ENCODE results near the gene COQ8A. TPM values are rescaled to one million over a fixed set of nuclear protein-coding genes. Genes with fewer than 3 reads are reported as not detected.
A peak's percentile ranks its signal among the peaks of the same experiment; 100 is the strongest.

Gene COQ8A
- total RNA-seq, 4 donors from 2014 or later, result 53.2 to 94.0 (median 80.8) TPM

- Histone ChIP-seq H3K4me3 (no peak overlapping the region), H3K27me3 (no peaks in the 10 kb centered on the region), H3K36me3 (peaks cover 0 to 14% of the 10 kb centered on the region in 2 donors), H3K4me1 (peaks cover 0 to 42% (median 2%) of the 10 kb centered on the region in 3 donors), H3K9me3 (no peaks in the 10 kb centered on the region), H3K27ac (no peak overlapping the region)
- TF ChIP-seq POLR2AphosphoS5 (IDR thresholded peaks at IDR 0.05), result no peak
- TF ChIP-seq, protein P1, sequence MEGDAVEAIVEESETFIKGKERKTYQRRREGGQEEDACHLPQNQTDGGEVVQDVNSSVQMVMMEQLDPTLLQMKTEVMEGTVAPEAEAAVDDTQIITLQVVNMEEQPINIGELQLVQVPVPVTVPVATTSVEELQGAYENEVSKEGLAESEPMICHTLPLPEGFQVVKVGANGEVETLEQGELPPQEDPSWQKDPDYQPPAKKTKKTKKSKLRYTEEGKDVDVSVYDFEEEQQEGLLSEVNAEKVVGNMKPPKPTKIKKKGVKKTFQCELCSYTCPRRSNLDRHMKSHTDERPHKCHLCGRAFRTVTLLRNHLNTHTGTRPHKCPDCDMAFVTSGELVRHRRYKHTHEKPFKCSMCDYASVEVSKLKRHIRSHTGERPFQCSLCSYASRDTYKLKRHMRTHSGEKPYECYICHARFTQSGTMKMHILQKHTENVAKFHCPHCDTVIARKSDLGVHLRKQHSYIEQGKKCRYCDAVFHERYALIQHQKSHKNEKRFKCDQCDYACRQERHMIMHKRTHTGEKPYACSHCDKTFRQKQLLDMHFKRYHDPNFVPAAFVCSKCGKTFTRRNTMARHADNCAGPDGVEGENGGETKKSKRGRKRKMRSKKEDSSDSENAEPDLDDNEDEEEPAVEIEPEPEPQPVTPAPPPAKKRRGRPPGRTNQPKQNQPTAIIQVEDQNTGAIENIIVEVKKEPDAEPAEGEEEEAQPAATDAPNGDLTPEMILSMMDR (IDR thresholded peaks at IDR 0.05), result no peak
- 88 to 89% methylated on average over 6 to 8 of the region's 11 CpGs for WGBS, 2 donors (ENCODE audit: low coverage in 1 of 2)
- ATAC-seq, result no peak
Measured at GRCh38 chr1:226957714-226958113, 17.6 kb downstream of the COQ8A start.

GRCh38 chr1:226958300-226958699 lies 18.2 kb downstream of the COQ8A start:
- Histone ChIP-seq H3K4me3 (no peak overlapping the region), H3K36me3 (peaks cover 0 to 20% of the 10 kb centered on the region in 2 donors), H3K27me3 (no peaks in the 10 kb centered on the region), H3K27ac (no peak overlapping the region), H3K4me1 (peaks cover 0 to 42% (median 0%) of the 10 kb centered on the region in 3 donors), H3K9me3 (no peaks in the 10 kb centered on the region)
- TF ChIP-seq EP300 (IDR thresholded peaks at IDR 0.05) (no peak), POLR2AphosphoS5 (IDR thresholded peaks at IDR 0.05) (no peak), POLR2A (IDR thresholded peaks at IDR 0.05) (no peak)
- TF ChIP-seq, protein P1 (IDR thresholded peaks at IDR 0.05), result no peak
- 67 to 93% methylated on average over 1 to 3 of the region's 13 CpGs for WGBS, 2 donors (ENCODE audit: low coverage in 1 of 2)
- no peak for ATAC-seq

DNA sequence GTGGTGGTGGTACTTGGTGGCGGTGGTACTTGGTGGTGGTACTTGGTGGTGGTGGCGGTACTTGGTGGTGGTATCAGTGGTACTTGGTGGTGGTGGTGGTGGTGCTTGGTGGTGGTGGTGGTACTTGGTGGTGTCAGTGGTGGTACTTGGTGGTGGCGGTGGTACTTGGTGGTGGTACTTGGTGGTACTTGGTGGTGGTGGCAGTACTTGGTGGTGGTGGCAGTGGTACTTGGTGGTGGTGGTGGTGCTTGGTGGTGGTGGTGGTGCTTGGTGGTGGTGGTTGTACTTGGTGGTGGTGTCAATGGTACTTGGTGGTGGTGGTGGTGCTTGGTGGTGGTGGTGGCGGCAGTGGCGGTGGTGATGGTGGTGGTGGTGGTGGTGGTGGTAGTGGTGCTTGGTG lies 20.2 kb downstream of the COQ8A start:
- no peaks in the 10 kb centered on the region for H3K9me3 ChIP-seq
- H3K4me3 ChIP-seq, result no peak overlapping the region
- TF ChIP-seq EP300 (IDR thresholded peaks at IDR 0.05) (no peak), POLR2A (IDR thresholded peaks at IDR 0.05) (no peak), POLR2AphosphoS5 (IDR thresholded peaks at IDR 0.05) (no peak)
- TF ChIP-seq, protein P1 (IDR thresholded peaks at IDR 0.05), result no peak
- no peak overlapping the region for H3K27ac ChIP-seq
- peak; percentile 29 for ATAC-seq
- H3K36me3 ChIP-seq, result peaks cover 0 to 36% of the 10 kb centered on the region in 2 donors
- WGBS, 2 donors (ENCODE audit: low coverage in 1 of 2), result 40 to 64% methylated on average over 1 to 3 of the region's 5 CpGs
- peaks cover 0 to 38% (median 0%) of the 10 kb centered on the region in 3 donors for H3K4me1 ChIP-seq
- H3K27me3 ChIP-seq, result no peaks in the 10 kb centered on the region

DNA sequence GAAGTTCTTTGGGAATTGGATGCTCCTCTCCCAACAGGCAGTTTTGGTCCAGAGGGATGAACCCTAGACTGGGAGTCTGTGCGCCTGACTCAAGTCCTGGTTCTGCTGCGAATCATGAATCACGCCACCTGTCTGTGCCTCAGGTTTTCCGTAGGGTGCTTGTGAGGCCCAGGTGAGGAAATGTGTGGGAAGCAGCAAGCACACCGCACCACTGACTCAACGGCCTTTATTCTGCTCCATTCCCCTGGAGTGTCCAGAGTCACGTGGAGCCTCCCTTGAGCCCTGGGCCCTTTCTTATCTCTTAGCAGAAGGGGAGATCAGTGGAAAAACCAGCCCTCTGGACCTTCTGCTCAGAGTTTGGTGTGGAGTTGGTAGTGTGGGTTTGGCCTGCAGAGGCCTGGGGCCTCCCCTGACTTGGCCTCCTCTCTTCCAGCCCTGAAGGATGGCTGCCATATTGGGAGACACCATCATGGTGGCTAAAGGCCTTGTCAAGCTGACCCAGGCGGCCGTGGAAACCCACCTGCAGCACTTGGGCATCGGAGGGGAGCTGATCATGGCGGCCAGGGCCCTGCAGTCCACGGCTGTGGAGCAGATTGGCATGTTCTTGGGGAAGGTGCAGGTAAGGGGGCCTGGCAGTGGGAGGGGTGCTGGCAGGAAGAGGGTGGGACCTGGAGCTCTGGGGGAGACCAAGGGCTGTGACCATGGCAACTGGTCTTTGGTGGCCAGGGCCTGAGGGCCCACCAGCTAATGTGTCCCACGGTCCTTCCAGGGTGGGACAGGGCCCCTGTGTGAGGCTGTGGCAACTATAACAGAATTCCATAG lies 21.1 kb downstream of the COQ8A start:
- ATAC-seq, result no peak
- no peaks in the 10 kb centered on the region for H3K27me3 ChIP-seq
- H3K9me3 ChIP-seq, result no peaks in the 10 kb centered on the region
- H3K4me3 ChIP-seq, result no peak overlapping the region
- peaks cover 0 to 45% of the 10 kb centered on the region in 2 donors for H3K36me3 ChIP-seq
- TF ChIP-seq EP300 (IDR thresholded peaks at IDR 0.05), result no peak
- no peak for TF ChIP-seq POLR2A (IDR thresholded peaks at IDR 0.05)
- no peak for TF ChIP-seq POLR2AphosphoS5 (IDR thresholded peaks at IDR 0.05)
- peaks cover 0 to 38% (median 0%) of the 10 kb centered on the region in 3 donors for H3K4me1 ChIP-seq
- H3K27ac ChIP-seq, result no peak overlapping the region
- WGBS, 2 donors (ENCODE audit: low coverage in 1 of 2), result 90 to 100% methylated on average over 1 to 4 of the region's 13 CpGs

- ATAC-seq, result no peak
- Histone ChIP-seq H3K4me3 (no peak overlapping the region), H3K27ac (peak overlapping the region in 3 of 4 donors; percentile 17 to 67 (median 59)), H3K36me3 (peaks cover 0 to 58% of the 10 kb centered on the region in 2 donors), H3K27me3 (no peaks in the 10 kb centered on the region), H3K4me1 (peaks cover 0 to 53% (median 0%) of the 10 kb centered on the region in 3 donors), H3K9me3 (no peaks in the 10 kb centered on the region)
- TF ChIP-seq, protein P1 (IDR thresholded peaks at IDR 0.05), result no peak
- no peak for TF ChIP-seq POLR2AphosphoS5 (IDR thresholded peaks at IDR 0.05)
- no peak for TF ChIP-seq EP300 (IDR thresholded peaks at IDR 0.05)
- TF ChIP-seq POLR2A (IDR thresholded peaks at IDR 0.05), result no peak
- WGBS, 2 donors (ENCODE audit: low coverage in 1 of 2), result 85 to 97% methylated on average over 6 to 11 of the region's 28 CpGs
Measured at GRCh38 chr1:226962421-226963391, 22.6 kb downstream of the COQ8A start.

All from gastroesophageal sphincter (tissue), 4 donors.